VCaP (cell line): Measurements from ENCODE around the gene SPACA5B.
"Not testable (repeated sequence)": the region's sequence is repeated elsewhere in the genome, so short reads cannot be mapped to it uniquely, and the experiment has no call there.

ENCODE experiments used
- H3K27ac ChIP-seq: fragments of 450-650 bp; 2 replicates; pipeline ENCODE4 v1.5.1; 2017
- CTCF ChIP-seq: fragments of 450-650 bp; conservative IDR thresholded peaks from 2 replicates; pipeline ENCODE4 v1.5.1; 2017; ENCODE audit warnings: mild to moderate bottlenecking, moderate library complexity

Gene SPACA5B

DNA sequence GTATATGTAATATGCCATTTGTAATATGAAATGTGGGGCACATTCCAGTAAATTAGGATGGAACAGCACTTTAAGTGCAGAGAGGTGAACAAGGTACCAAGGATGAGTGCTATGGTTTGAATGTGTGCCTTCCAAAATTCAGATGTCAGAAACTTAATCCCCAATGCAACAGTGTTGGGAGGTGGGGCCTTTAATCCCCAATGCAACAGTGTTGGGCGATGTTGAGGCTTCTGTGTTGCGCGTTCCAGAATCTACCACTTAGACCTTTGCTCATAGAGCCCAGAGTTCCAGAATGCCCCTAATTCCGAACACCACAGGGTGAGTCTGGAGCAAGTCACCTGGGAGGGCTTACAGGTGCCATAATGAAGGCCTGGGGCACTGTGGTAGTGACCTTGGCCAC, at the start of gene SPACA5B:
Gene SPACA5B, plus strand, starts transcription at position 301 of the 400 bp plus-strand sequence. Its CDS starts 62 bp downstream, at position 363.
- H3K27ac ChIP-seq: not testable (repeated sequence)

DNA sequence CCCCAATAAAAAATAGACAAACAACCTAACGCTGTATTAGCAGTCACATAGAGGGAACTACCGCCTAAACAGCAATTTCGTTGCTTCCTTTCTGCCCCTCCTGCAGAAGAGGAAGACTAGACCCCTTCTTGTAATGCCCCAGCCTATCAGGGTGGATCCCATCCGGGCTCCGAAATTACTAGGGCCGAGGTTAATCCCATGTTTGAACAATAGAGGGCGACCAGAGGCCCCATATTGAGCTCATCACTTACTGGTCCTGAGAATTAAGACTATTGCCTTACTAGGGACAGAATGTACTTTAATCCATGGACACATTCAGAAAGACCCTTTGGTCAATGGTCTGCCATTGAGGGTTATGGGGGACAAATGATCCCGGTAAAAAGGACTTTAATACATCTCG, 47.2 kb upstream of the SPACA5B start:
- TF ChIP-seq CTCF: peak; percentile 79
- H3K27ac ChIP-seq: peak overlapping the region; percentile 38; the same call in 1 of the 2 replicates

GRCh38 chrX:48083706-48084105, 46.7 kb upstream of the SPACA5B start:
- peak overlapping the region; percentile 38 for H3K27ac ChIP-seq
- TF ChIP-seq CTCF: no peak

- no peak overlapping the region for H3K27ac ChIP-seq
- TF ChIP-seq CTCF: no peak
Observed at GRCh38 chrX:48086082-48086481, 44.3 kb upstream of the SPACA5B start.

DNA sequence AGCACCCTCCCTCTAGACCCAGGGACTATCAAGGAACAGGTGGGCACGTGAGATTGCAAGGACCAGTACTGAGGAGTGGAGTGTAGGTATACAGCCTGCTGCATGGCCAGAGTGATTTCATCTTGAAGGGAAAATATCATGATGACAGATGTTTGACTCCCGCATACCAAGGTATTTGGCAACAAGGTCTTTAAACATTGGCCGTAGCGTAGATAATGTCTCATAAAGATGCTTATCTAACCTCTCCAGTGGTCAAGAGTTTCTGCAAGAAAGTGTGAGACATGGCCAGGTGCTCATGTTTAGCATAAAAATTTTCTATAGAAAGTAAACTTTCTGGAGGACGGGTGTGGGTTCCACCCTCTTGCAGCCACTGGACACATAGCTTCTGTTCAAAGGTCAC, 40.3 kb upstream of the SPACA5B start:
- TF ChIP-seq CTCF: no peak
- no peak overlapping the region for H3K27ac ChIP-seq

DNA sequence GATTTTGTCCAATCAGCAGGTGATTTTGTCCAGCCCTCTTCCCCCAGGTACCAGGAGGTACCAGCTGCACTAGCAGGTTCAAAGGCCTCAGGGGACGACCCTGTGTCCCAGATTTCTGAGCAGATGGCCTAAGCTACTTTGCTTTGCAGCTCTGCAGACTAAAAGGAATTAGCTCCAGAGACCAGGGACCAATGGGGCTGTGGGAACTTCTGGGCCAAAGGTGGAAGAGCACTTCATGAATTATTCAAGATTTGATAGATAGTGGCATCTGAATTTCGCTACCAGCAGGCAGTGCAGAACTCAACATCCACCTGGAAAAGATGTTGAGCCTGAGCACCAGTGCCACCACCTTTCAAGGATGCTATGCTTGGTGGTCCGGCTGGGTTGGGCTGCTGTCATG, 37.9 kb upstream of the SPACA5B start:
- H3K27ac ChIP-seq: not testable (repeated sequence)

DNA sequence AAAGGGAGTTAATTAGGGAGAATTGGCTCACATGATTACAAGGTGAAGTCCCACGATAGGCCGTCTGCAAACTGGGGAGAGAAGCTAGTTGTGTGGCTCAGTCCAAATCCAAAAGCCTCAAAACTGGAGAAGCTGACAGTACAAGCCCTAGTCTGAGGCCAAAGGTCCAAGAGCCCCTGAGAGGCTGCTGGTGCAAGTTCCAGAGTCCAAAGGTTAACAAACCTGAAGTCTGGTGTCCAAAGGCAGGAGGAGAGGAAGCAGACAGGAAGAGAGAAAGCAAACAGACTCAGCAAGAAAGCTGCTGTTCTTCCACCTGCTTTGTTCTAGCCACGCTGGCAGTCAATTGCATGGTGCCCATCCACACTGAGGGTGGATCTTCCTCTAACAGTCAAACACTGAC, 29.0 kb upstream of the SPACA5B start:
- H3K27ac ChIP-seq: no peak overlapping the region
- no peak for TF ChIP-seq CTCF

- no peak for TF ChIP-seq CTCF
Observed at GRCh38 chrX:48102874-48103374, 27.5 kb upstream of the SPACA5B start.

DNA sequence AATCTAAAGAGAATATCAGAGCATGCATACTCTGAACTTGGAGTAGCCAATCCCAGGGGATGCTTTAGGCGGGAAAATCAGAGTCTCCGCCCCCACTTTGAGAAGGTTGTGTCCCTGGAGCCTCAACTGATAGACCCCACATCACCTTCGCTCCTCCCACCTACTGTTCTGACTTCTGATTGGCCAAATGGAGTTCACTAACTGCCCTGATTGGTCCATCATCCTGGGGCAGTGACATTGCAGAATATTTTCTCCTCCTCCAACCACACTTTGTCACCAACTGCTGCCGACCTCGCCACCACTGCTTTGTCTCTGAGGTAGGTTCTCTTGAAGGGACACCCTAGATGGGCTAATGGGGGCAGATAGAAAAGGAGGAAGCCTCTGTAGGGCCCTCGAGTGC, 22.7 kb upstream of the SPACA5B start:
- no peak for TF ChIP-seq CTCF
- no peak overlapping the region for H3K27ac ChIP-seq

More at GRCh38 chrX:48102874-48103374, 27.5 kb upstream of the SPACA5B start:
- no peak overlapping the region for H3K27ac ChIP-seq

- not testable (repeated sequence) for H3K27ac ChIP-seq
Observed at GRCh38 chrX:48125286-48125685, 5.1 kb upstream of the SPACA5B start.

DNA sequence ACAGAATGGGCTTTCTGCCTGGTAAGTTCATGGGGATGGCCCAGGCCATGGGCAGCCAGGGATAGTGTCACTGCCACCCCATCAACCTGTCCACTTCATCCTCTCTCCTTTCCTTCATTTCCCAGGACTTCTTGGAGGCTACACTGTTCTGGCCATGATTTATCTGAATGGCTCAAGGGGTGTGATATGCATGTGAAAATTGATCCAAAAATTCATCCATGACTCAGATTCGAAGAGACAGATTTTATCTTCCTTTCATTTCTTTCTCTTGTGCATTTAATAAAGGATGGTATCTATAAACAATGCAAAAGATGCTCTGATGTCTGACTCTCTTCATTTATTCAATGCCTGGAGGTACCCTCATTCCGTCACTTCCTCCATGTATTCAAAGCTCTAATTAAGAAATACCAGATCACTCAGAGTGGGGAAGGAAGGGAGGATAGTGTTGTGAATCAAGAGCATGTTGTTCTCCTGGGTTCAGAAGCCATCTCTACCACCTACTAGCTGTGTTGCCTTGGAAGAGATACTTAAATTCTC, 1.9 kb downstream of the SPACA5B start:
- H3K27ac ChIP-seq: not testable (repeated sequence)

- H3K27ac ChIP-seq: not testable (repeated sequence)
Observed at GRCh38 chrX:48139076-48139475, 8.7 kb downstream of the SPACA5B start.
